Measurements from ENCODE around the gene COL18A1.

COL18A1 gene

DNA sequence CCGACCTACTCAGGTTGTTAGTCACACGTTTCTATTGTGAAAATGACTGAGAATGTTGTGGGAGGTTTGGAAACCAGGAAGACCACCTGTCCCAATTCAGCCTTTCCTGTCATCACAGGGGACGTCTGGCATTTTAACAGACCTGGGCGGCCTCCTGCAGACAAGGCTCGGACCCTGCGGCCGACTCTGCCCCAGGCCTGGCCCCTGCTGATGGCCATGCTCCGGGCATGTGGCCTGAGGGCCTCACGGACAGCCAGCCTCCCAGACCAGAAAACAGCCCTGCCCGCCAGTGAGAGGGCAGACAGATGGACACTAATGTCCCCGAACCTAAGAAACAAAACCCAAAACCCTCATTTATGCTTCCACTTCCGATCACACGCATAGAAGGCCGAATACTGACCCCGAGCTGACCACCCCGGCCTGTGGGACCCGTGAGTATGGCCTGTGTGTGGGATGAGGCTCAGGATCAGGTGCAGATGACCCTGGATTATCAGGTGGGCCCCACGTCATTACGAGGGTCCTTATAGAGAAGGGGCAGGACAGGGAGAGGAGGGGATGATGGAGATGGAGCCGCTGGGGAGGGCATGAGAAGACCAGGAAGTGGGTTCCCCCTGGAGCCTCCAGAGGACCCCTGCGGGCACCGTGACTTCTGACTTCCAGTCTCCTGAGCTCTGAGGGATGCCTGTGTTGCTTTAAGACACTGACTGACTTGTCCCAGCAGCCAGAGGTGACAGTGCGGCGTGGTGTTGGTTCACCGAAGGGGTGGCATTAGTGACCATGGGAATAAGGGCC is 9.6 kb downstream of the COL18A1 start:
- no peak for DNase-seq (ENCODE audit: low spot score)

DNA sequence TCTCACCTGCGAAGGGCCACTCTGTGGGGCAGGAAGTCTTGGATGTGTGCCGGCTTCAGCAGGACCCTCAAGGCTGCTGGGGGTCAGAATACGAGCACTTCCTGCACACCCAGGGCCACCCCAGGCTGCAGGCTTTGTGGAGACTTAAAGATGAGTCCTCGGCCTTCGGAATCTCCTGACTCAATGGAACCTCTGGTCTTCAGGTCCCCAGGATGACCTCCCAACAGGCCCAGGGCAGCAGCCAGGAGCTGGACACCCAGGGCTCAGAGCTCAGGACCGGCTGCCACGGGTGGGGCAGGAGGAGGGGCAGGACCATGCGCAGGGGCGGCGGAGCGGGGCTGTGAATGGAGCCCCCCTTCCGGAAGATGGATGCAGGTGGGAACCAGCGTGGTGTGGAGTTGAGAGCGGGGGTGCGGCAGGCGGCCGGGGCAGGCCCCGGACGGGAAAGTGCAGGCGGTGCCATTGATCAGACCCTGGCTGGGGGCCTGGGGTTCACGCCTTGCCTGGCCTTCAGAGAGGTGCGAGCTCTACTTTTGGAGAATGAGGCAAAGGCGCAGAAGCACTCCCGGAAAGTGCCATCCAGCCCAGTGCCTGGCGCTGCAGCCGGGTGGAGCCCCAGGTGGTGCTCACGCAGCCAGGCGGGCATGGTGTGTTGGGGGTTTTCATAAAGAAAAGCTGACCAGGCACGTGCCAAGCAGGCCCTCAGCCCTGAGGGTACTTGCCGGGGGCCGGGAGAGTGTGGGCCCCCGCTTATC is 10.4 kb downstream of the COL18A1 start:
- no peak for DNase-seq (ENCODE audit: low spot score)

DNA sequence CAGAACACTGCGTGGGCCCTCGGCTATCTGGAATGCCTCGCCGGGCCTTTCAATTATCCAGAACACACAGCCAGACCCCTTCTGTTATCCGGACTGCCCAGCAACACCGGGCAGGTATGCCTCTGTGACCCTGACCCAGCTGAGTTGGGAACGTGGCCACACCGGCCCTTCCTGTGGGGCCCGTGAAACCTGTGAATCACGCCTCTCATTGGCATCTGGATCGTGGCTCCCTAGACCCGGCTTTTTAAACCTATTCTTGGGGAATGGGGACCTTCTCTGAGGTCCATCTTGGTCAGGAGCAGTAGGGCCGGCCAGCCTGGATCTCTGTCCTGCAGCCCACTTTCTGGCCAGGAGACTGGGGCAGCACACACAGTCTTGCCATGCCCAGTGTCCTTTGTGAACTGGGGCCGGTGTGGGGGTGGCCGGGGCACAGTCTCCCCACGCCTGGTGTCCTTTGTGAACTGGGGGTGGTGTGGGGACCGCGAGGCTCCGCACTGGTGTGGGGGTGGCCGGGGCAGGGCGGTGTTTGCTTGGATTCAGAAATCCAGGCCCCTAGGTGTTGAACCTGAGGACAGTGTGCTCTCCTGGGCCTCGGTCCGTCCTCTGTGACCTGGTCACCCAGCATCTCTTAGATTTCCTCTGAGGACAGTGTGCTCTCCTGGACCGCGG is 11.1 kb downstream of the COL18A1 start:
- DNase-seq (ENCODE audit: low spot score) = no peak

DNA sequence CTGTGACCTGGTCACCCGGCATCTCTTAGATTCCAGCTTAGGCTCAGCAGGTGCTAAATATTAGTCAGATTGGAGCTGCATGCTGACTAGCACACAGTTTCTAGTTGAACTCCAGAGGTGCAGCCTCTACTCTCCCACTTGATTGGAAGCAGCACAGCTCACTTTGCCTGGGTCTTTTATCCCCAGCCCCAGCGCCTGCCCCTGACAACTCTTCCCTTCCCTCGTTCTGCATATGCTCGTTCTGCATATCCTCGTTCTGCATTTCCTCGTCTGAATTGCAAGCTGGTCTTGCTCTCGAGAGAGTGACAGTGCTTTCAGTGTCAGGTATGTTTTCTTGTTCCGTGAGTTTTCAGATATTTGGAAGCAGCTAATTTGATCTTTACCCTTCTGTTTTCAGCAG is 11.7 kb downstream of the COL18A1 start:
- DNase-seq (ENCODE audit: low spot score) = no peak

DNA sequence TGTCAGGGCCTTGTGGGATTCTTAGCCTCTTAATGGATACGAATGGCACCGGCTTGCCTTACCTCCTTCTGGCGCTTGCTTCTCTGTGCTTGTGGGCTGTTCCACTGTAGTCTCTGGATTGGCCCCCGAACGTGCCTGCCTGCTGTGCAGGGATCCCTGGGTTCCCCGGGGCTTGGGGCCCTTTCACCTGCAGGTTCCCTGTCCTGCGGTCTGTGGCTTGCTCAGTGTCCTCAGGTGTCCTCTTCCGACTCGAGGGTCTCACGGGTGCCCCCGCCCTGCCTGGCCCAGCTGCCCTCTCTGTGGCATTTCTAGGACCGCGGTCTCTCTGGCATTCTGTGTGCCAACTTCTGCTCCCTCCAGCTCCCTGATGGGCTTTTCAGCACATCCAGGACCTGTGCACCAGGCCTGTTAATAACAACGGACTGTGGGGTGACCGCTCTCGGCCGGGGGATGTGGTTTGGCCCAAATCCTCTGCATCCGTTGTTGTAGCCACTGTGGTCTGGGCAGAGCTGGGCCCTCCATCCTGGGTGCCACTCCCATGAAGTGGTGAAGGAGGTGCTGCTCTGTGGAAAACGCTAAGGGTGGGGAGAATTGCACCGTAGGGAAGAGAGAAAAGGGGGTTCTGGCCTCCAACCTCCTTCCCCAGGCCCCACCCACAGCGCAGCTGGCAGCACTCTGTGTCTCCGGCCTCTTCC is 12.4 kb downstream of the COL18A1 start:
- no peak for DNase-seq (ENCODE audit: low spot score)

DNA sequence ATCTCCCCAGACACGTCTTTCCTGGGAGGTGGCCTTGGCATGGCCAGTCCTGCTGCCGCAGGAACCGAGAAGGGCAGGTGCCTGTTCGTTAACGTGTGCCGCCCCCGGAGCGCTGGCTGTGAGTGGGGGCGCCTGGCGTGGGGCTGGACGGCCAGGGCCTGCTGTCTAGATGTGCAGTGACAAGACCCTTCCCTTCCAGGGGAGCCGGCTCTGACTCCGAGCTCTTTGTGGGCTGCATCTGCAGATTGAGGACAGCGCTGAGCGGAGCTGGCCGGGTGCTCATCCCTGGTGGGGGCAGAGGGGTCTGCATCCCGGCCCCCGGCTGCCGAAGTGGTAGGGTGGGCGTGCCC is 13.0 kb downstream of the COL18A1 start:
- no peak for DNase-seq (ENCODE audit: low spot score)

DNA sequence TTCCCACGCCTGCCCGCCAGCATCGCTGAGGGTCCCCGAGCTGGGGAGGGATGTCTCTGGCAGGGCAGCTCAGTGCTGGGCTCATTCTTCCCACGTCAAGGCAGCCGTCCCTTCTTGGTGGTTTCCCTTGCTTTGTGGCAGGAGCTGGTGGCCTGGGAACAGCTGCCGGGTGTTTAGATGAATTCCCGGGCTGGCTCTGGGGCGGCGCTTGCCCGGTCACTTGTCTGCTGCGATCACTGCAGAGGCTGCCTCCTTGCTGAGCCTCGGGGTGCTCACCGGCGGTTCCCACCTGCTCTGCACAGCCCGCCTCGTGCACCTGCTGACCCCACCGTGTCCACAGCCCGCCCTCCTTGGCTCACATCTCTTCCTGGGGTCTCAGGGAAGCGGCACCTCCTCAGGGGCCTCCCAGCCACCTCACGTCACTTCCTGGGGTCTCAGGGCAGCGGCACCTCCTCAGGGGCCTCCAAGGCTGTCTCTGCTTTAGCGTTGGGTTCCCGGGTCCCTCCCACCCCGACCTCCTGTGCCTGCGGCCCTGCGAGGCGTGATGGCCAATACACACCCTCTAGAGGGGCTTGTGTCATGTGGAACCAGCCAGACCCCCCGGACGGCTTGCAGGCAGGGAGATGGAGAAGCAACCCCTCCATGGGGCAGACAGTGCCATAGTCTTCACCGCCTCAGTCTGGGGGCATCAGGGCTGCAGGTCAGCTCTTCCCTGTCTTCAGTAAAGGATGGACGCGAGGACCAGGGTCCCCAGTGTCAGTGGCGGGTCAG is 13.5 kb downstream of the COL18A1 start:
- no peak for DNase-seq (ENCODE audit: low spot score)

DNA sequence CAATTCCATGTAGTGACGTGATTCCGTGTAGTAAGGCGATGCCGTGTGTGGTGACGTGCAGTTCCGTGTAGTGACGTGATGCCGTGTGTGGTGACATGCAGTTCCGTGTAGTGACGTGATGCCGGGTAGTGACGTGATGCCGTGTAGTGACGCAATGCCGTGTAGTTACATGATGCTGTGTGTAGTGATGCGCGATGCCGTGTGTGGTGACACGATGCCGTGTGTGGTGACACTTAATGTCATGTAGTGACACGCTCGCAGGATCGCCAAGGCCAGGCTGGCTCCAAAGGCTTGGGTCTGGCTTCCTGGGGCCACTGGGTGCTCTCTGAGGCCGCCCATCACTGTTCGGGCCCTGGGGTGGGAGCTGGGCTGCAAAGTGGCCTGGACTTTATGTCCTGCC is 14.2 kb downstream of the COL18A1 start:
- no peak for DNase-seq (ENCODE audit: low spot score)

DNA sequence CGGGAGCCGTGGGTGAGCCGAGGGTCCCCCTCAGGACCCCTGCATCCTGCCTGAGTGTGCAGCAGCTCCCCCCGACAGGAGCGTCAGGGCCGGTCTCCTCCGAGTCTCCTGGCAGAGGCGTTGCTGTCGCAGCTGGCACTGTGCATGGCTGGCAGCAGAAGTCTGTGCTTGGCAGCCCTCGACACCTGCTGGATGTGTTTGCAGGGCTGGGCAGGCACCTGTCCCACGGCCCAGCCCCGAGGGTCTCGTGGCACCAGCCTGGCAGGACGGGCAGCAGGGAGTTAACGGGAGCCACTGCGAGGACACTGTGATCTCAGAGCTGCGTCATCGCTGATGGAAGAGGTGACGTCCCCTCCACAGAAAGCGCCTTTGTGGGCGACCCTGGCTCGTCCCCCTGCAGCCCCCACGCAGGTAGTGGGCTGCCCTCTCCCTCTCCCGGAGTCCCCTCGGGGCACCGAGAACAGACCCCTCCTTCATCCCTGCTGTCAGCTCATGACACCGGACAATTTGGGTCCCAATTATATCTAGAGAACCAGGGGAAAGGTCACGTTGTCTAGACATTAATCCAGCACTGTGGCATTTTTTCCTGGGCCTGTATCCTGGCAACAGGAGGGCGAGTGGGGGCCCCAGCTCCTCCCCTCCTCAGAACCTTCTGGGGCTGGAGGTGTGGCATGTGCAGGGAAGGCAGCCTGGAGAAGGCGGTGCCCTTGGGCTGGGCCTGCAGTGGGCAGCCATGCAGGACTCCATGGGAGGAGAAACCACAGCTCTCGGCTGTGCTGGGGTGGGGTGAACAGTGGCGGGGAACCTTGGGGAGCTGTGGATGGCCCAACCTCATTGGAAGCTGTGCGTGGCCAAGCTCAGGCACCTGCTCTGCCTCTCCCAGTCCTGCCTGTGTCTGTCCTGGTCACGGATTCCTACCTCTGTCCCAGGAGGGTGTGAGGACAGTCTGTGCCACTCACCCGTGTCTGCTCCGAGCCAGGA is 15.4 kb downstream of the COL18A1 start:
- no peak for DNase-seq (ENCODE audit: low spot score)

DNA sequence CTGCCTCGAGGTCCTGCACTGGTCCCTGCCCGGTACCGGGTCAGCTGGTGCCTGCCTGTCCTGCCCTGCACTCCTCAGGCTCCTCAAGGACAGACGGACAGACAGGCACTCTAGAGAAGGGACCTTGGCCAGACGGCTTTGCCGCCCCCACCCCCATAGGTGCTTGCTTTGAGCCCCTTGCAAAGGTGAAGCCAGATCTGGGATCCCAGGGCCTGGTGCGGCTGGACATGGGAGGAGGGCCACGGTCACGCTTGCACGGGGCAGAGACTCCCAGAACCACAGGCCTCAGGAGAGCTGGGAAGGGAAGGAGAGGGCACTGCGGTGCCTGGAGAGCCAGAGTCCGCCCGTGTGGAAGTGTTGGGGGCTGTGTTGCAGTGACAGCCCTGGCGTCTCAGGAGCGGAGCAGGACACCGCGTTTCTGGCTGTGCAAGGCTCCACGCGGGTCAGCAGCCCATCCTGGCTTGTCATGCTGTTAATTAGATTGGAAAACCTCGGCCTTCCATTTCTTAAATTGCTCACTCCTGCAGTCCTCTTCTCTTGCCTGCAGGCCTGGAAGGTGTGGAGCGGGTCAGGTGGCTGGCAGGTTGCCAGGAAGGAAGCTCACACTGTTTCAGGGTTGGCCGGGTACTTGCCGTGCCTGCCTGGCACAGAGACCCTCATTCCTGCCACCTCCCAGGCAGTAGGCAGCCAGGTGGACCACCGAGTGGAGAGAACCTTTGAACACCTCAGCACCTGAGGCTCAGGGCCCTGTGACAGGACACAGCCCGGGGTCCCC is 16.3 kb downstream of the COL18A1 start:
- no peak for DNase-seq (ENCODE audit: low spot score)

DNA sequence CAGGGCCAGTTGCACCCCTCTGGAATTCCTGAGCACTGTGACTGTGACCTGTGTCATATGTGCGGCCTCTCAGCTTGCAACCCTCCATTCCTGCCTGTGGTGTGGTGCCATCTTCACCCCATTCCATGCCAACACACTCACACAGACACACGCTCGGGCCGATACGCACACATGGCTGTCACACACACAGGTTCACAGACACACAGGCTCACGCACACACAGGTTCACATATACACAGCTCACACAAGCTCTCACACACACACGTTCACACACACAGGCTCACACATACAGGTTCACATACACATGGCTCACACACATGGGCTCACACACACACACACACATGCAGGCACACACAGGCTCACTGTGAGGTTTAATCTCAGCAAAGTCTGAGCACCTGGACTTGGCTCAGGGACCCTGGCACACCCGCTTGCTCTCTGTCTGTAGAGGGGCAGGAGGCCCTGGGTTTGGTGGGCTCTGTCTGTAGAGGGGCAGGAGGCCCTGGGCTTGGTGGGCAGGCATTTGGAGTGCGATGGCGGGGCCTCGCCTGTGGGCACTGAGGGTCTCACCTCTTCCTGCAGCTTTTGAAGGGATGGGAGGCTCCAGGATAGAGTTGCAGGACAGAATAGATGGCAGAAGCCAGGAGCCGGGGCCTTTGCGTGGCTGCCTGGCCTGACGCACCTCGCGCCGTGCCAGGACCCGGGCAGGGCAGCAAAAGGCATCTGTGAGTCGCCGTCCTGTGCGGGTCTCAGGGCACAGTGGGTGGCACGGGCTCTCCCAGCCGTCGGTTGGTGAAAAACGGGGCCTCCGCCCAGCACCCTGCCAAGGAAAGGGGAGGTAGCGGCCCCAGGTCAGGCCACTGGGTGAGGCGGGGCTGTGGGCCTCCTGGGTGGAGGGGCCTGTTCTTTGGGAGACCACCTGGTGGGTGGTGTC is 17.1 kb downstream of the COL18A1 start:
- DNase-seq (ENCODE audit: low spot score) = no peak

DNA sequence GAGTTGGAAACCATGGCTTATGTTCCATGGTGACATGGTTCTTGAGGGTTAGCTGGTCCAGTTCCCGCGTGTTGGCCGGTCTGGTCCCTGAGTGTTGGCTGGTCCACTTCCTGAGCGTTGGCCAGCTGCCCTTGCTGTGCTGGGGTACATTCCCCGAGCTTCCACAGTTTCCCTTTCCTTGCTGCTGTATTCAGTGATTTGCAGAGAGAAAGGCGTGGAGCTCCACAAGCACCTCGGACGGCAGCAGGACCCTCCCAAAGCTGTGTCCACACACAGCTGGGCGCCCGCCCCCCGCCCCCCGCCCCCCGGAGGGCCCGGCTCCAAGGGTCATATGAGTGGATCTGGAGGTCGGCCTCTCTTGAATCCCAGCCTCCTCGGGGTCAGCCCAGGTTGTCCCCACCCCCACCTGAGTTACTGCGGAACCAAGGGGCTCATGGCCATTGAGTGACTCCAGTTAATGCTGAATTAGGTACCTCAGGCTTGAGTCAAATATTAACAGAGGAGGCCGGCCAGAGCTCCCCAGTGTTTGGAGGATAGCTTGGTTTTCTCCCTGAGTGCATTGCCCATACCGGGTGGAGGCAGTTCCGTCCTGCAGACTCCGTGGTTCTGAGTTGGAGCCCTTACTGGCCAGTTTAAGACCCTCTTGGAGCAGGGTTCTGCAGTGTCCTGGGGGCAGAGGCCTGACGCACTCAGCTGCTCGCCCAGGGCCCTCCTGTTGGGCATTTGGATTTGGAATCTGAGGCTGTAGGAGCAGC is 18.4 kb downstream of the COL18A1 start:
- peak; percentile 90 for DNase-seq (ENCODE audit: low spot score)

DNA sequence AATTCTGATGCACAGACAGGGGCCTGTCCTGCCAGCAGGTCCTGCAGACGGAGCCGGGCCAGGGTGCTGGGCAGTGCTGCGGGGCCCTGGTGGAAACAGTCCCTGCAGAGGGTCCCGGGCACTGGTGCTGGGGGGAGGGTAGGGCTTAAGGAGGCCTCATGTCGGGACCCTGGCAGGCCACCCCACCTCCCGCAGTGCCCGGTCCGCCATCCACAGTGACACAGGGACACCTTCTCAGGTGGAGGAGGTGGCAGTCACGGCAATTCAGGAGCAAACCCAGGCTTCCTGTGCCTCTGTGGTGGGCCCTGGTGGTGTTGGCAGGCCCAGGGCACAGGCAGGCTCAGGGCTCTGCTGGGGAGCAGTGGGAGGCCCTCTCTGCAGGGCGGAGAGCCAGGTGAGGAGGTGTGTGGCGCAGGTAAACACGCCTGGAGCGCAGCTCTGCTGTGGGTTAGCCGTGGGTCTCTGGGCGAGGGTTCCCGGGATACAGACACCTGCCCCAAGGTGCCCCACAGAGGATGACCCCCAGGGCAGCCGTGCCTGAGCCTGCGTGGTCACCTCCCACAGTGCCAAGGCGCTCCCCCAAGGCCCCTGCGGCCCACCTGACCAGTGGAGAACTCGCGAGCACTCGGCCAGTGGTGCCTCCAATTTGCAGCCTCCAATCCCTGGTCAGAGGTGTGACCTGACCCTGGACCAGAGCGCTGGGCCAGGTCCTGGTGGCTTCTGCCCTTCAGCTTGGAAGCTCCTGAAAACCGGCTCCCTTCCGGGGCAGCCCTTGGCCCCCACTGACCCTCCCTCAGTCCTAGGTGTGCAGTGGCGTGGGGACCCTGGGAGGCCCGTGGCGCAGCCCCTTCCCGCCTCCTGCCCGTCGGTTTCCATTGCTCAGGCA is 19.2 kb downstream of the COL18A1 start:
- DNase-seq (ENCODE audit: low spot score) = no peak

DNA sequence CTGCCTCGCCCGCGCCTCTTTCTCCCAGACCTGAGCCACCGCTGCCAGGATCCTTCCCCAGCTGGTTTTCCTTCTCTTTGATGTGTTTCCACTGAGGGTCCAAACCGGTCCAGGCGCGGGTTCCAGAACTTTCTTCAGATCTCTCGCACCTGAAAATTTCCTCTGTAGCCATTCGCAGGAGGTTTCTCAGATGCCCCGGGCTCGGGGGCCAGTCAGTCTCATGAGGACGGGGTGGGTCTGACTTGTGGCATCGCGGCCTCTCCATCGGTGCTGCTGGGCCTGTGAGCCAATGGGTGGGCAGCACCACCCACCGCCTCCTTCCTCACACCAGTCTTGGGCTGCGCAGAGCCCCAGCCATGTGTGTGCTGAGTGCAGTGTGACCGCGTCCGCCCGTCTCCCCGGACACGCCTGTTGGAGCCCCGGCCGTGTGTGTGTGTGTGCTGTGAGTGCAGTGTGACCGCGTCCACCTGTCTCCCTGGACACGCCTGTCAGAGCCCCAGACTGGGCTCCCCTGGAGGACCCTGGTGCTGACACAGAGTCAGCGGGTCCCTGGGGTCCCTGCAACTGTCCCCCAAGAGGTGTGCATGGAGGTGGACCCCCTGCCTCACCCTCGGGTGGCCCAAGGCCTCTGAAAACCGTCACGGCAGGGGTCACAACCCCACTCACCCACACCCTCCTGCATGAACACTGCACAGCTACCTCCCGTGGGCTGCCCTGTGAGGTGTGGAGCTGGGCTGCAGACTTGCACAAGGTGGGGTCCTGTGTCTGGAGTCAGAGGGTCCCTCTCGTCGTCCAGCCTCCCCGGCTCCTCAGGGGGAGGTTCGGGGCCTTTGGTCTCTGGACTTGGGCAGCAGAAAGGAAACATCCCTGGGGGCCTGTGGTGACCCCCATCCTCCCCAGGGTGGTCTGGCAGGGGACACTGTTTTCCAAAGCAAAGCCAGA is 20.2 kb downstream of the COL18A1 start:
- no peak for DNase-seq (ENCODE audit: low spot score)
